ENCODE data around the gene RTL10.
A peak's percentile ranks its signal among the peaks of the same experiment; 100 is the strongest.

- TF ChIP-seq CTCF (IDR thresholded peaks at IDR 0.05) (no peak), POLR2AphosphoS5 (IDR thresholded peaks at IDR 0.05; ENCODE audit: insufficient read depth in 1 of 2, low read depth in 1 of 2) (peak in 1 of 2 donors; percentile 20), POLR2A (IDR thresholded peaks at IDR 0.05) (no peak)
Measured at GRCh38 chr22:19876314-19876940, 21.8 kb upstream of the RTL10 start.
